ENCODE measurements around the gene MAFG.

Gene MAFG

DNA sequence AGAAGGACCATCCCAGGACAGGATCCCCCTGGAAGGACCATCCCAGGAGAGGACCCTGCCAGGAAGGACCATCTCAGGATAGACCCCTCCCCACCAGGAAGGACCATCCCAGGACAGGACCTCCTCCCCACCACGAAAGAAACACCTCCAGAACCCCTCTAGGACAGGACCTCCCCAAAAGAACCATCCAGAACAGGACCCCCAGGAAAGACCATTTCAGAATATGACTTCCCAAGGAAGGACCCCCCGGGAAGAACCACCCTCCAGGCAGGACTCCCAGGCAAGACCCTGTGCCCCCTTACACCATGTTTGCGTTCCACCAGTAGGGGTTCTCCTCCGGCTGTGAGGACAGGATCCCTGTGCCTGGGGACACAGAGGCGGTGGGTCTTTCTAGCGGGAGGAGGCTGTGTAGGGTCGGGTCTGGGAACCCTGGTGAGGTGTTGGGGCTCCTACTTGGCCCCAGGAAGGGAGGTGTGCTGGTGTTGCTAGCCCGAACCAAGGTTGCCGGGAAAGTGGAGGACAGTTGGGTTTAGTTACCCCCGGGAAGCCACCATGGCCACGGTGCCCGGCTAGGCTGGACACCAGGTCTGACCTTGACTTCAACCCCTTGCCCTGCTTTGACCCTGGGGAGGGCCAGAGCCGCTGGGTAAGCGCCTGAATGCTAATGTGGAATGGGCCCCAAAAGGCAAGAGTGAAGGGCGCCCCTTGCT lies 31.3 kb upstream of the MAFG start (continued):
- TF ChIP-seq, protein P1, sequence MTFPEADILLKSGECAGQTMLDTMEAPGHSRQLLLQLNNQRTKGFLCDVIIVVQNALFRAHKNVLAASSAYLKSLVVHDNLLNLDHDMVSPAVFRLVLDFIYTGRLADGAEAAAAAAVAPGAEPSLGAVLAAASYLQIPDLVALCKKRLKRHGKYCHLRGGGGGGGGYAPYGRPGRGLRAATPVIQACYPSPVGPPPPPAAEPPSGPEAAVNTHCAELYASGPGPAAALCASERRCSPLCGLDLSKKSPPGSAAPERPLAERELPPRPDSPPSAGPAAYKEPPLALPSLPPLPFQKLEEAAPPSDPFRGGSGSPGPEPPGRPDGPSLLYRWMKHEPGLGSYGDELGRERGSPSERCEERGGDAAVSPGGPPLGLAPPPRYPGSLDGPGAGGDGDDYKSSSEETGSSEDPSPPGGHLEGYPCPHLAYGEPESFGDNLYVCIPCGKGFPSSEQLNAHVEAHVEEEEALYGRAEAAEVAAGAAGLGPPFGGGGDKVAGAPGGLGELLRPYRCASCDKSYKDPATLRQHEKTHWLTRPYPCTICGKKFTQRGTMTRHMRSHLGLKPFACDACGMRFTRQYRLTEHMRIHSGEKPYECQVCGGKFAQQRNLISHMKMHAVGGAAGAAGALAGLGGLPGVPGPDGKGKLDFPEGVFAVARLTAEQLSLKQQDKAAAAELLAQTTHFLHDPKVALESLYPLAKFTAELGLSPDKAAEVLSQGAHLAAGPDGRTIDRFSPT (tag by site-specific recombination; IDR thresholded peaks at IDR 0.05): peak; percentile 27; the same call in 1 of the 2 replicates
- TF ChIP-seq ZNF274 (IDR thresholded peaks at IDR 0.05; ENCODE audit: low read length): no peak
- TF ChIP-seq ZNF274 (tag by site-specific recombination; IDR thresholded peaks at IDR 0.05; ENCODE audit: borderline replicate concordance): no peak
- TF ChIP-seq, protein P2, sequence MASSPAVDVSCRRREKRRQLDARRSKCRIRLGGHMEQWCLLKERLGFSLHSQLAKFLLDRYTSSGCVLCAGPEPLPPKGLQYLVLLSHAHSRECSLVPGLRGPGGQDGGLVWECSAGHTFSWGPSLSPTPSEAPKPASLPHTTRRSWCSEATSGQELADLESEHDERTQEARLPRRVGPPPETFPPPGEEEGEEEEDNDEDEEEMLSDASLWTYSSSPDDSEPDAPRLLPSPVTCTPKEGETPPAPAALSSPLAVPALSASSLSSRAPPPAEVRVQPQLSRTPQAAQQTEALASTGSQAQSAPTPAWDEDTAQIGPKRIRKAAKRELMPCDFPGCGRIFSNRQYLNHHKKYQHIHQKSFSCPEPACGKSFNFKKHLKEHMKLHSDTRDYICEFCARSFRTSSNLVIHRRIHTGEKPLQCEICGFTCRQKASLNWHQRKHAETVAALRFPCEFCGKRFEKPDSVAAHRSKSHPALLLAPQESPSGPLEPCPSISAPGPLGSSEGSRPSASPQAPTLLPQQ (tag by site-specific recombination; IDR thresholded peaks at IDR 0.05): no peak
- TF ChIP-seq YY1 (tag by site-specific recombination; IDR thresholded peaks at IDR 0.05): no peak
- TF ChIP-seq GLIS2 (tag by site-specific recombination; IDR thresholded peaks at IDR 0.05): peak; percentile 56
- TF ChIP-seq ZIC2 (tag by site-specific recombination; IDR thresholded peaks at IDR 0.05): peak; percentile 75
- TF ChIP-seq ZNF24 (tag by site-specific recombination; IDR thresholded peaks at IDR 0.05): no peak

- ChIA-PET CTCF (interaction anchor here (0.6 to 0.7 kb wide), 2 partner anchors 45 to 67 kb away, joined by 3 to 4 read pairs; no protein-coding TSS in a partner anchor), POLR2A (no interaction called here)
- no peak overlapping the region for H3K27ac ChIP-seq (ENCODE audit: extremely low read depth, low read depth, low read length)
- H3K4me3 ChIP-seq (ENCODE audit: low read depth, low read length): no peak overlapping the region
- H3K4me1 ChIP-seq (ENCODE audit: control insufficient read depth, insufficient read depth, low read length): peaks cover 4% of the 10 kb centered on the region; the same call in 1 of the 2 replicates
- no peaks in the 10 kb centered on the region for H3K36me3 ChIP-seq (ENCODE audit: control insufficient read depth in 2 of 2, insufficient read depth in 1 of 2, low read length in 2 of 2)
- peak; percentile 37; the same call in 1 of the 2 replicates for TF ChIP-seq ZIC2 (tag by site-specific recombination; IDR thresholded peaks at IDR 0.05)
- no peak for TF ChIP-seq ZBTB20 (tag by site-specific recombination; IDR thresholded peaks at IDR 0.05)
- no peak for TF ChIP-seq ZNF621 (tag by site-specific recombination; IDR thresholded peaks at IDR 0.05)
- H3K9me3 ChIP-seq (ENCODE audit: control insufficient read depth, insufficient read depth, low read depth, low read length): no peaks in the 10 kb centered on the region
Observed at GRCh38 chr17:81957691-81958432, 30.3 kb upstream of the MAFG start.

GRCh38 chr17:81956607-81957589 lies 29.4 kb upstream of the MAFG start:
- ChIA-PET CTCF (interaction anchor here (0.7 kb wide), 1 partner anchor 68 kb away, joined by 4 read pairs; no protein-coding TSS in a partner anchor), POLR2A (no interaction called here)
- no peak overlapping the region for H3K4me3 ChIP-seq (ENCODE audit: low read depth, low read length)
- H3K9me3 ChIP-seq (ENCODE audit: control insufficient read depth, insufficient read depth, low read depth, low read length): no peaks in the 10 kb centered on the region
- H3K36me3 ChIP-seq (ENCODE audit: control insufficient read depth in 2 of 2, insufficient read depth in 1 of 2, low read length in 2 of 2): no peaks in the 10 kb centered on the region
- no peak for TF ChIP-seq ZNF473 (tag by site-specific recombination; IDR thresholded peaks at IDR 0.05)
- TF ChIP-seq, protein P3, sequence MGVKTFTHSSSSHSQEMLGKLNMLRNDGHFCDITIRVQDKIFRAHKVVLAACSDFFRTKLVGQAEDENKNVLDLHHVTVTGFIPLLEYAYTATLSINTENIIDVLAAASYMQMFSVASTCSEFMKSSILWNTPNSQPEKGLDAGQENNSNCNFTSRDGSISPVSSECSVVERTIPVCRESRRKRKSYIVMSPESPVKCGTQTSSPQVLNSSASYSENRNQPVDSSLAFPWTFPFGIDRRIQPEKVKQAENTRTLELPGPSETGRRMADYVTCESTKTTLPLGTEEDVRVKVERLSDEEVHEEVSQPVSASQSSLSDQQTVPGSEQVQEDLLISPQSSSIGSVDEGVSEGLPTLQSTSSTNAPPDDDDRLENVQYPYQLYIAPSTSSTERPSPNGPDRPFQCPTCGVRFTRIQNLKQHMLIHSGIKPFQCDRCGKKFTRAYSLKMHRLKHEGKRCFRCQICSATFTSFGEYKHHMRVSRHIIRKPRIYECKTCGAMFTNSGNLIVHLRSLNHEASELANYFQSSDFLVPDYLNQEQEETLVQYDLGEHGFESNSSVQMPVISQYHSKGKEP (tag by site-specific recombination; IDR thresholded peaks at IDR 0.05): 0 out of 2 replicates have a peak, but pooled peaks have one; percentile 43
- no peak overlapping the region for H3K27ac ChIP-seq (ENCODE audit: extremely low read depth, low read depth, low read length)
- H3K4me1 ChIP-seq (ENCODE audit: control insufficient read depth, insufficient read depth, low read length): peaks cover 4% of the 10 kb centered on the region; the same call in 1 of the 2 replicates
